Measurements from ENCODE around the gene UBE2S.
A peak's percentile ranks its signal among the peaks of the same experiment; 100 is the strongest.
"Not testable (repeated sequence)": the region's sequence is repeated elsewhere in the genome, so short reads cannot be mapped to it uniquely, and the experiment has no call there.

Gene UBE2S

GRCh38 chr19:55407550-55407799 is at the start of gene UBE2S:
UBE2S (minus strand) TSS chr19:55407788; CDS start chr19:55407589, 199 bp downstream.
- DNase-seq, result not testable (repeated sequence)

GRCh38 chr19:55456347-55456746 is 48.8 kb upstream of the UBE2S start:
- no peak for DNase-seq

- DNase-seq, result no peak
Observed at GRCh38 chr19:55455576-55456235, 48.1 kb upstream of the UBE2S start.

GRCh38 chr19:55454787-55455243 is 47.2 kb upstream of the UBE2S start:
- DNase-seq, result peak; percentile 85

- no peak for DNase-seq
Observed at GRCh38 chr19:55453511-55454260, 46.1 kb upstream of the UBE2S start.

- peak; percentile 94 for DNase-seq
Observed at GRCh38 chr19:55452749-55453346, 45.3 kb upstream of the UBE2S start.

- DNase-seq, result no peak
Observed at GRCh38 chr19:55451965-55452748, 44.6 kb upstream of the UBE2S start.

GRCh38 chr19:55451163-55451964 is 43.8 kb upstream of the UBE2S start:
- DNase-seq, result peak; percentile 51

GRCh38 chr19:55449469-55449868 is 41.9 kb upstream of the UBE2S start:
- no peak for DNase-seq

- DNase-seq, result not testable (repeated sequence)
Observed at GRCh38 chr19:55448175-55448490, 40.5 kb upstream of the UBE2S start.

- DNase-seq, result peak; percentile 68
Observed at GRCh38 chr19:55447421-55448174, 40.0 kb upstream of the UBE2S start.

GRCh38 chr19:55446060-55446459 is 38.5 kb upstream of the UBE2S start:
- no peak for DNase-seq

- no peak for DNase-seq
Observed at GRCh38 chr19:55444646-55445045, 37.1 kb upstream of the UBE2S start.

GRCh38 chr19:55443824-55444480 is 36.4 kb upstream of the UBE2S start:
- no peak for DNase-seq

- no peak for DNase-seq
Observed at GRCh38 chr19:55443045-55443823, 35.6 kb upstream of the UBE2S start, which contains the start of gene SHISA7. SHISA7 (minus strand) TSS chr19:55443300; CDS start chr19:55442863, 437 bp downstream.

- no peak for DNase-seq
Observed at GRCh38 chr19:55442372-55442961, 34.9 kb upstream of the UBE2S start.

- DNase-seq, result no peak
Observed at GRCh38 chr19:55441692-55442321, 34.2 kb upstream of the UBE2S start.

- DNase-seq, result no peak
Observed at GRCh38 chr19:55441319-55441691, 33.7 kb upstream of the UBE2S start.

- DNase-seq, result peak; percentile 64
Observed at GRCh38 chr19:55440411-55441105, 33.0 kb upstream of the UBE2S start.

Measured in islet precursor cell (in vitro differentiated cells).